ENCODE results near the gene GRM7. TPM values are rescaled to one million over a fixed set of nuclear protein-coding genes. Genes with fewer than 3 reads are reported as not detected.

GRM7 gene
- total and polyA plus RNA-seq, 9 of the 15 experiments (the other 6 are each of a cell fraction or from before 2014, with no cell fraction given): not detected

- TF ChIP-seq MXI1 (IDR thresholded peaks at IDR 0.05; ENCODE audit: low read depth, low read length) (no peak), ZKSCAN3 (CRISPR knock-in tag; IDR thresholded peaks at IDR 0.05) (no peak)
Observed at GRCh38 chr3:7637694-7638093, 776.8 kb downstream of the GRM7 start (continued).

GRCh38 chr3:7638103-7638502, 777.2 kb downstream of the GRM7 start:
- FAIRE-seq: no peak
- no peak for ATAC-seq

More at GRCh38 chr3:7638103-7638502, 777.2 kb downstream of the GRM7 start:
- H3K27me3 ChIP-seq (ENCODE audit: control insufficient read depth in 2 of 2, insufficient read depth in 2 of 2, low read length in 2 of 2): no peaks in the 10 kb centered on the region
- TF ChIP-seq POLR2B (IDR thresholded peaks at IDR 0.05; ENCODE audit: low read depth, partially characterized antibody) (no peak), PHF20 (IDR thresholded peaks at IDR 0.05; ENCODE audit: partially characterized antibody) (no peak), ZNF79 (CRISPR knock-in tag; IDR thresholded peaks at IDR 0.05; ENCODE audit: low read depth) (no peak), SMARCC2 (IDR thresholded peaks at IDR 0.05; ENCODE audit: low read depth) (no peak), GTF2A2 (tag; IDR thresholded peaks at IDR 0.05) (no peak), MITF (IDR thresholded peaks at IDR 0.05) (no peak), MCM3 (IDR thresholded peaks at IDR 0.05) (no peak)
- TF ChIP-seq, protein P1, sequence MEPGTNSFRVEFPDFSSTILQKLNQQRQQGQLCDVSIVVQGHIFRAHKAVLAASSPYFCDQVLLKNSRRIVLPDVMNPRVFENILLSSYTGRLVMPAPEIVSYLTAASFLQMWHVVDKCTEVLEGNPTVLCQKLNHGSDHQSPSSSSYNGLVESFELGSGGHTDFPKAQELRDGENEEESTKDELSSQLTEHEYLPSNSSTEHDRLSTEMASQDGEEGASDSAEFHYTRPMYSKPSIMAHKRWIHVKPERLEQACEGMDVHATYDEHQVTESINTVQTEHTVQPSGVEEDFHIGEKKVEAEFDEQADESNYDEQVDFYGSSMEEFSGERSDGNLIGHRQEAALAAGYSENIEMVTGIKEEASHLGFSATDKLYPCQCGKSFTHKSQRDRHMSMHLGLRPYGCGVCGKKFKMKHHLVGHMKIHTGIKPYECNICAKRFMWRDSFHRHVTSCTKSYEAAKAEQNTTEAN (CRISPR knock-in tag; IDR thresholded peaks at IDR 0.05): no peak
- TF ChIP-seq, protein P2, sequence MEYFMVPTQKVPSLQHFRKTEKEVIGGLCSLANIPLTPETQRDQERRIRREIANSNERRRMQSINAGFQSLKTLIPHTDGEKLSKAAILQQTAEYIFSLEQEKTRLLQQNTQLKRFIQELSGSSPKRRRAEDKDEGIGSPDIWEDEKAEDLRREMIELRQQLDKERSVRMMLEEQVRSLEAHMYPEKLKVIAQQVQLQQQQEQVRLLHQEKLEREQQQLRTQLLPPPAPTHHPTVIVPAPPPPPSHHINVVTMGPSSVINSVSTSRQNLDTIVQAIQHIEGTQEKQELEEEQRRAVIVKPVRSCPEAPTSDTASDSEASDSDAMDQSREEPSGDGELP (CRISPR knock-in tag; IDR thresholded peaks at IDR 0.05; ENCODE audit: borderline replicate concordance): no peak
- no peaks in the 10 kb centered on the region for H3K4me1 ChIP-seq (replicated peaks in 1 of 2; ENCODE audit: control insufficient read depth in 2 of 2, insufficient read depth in 2 of 2, low read length in 2 of 2)
- ChIA-PET POLR2A (no interaction called here), CTCF (ENCODE audit: low intra/inter-chr PET ratio) (no interaction called here)
- H2AFZ ChIP-seq (ENCODE audit: low read depth, low read length): no peak overlapping the region
- H3K9ac ChIP-seq (ENCODE audit: insufficient read depth in 1 of 2, low read depth in 2 of 2, low read length in 2 of 2): no peak overlapping the region
- H3K9me1 ChIP-seq (ENCODE audit: control insufficient read depth, insufficient read depth, low read length): no peaks in the 10 kb centered on the region
- in situ Hi-C loops (cut with MboI): no loop called here
- no peak overlapping the region for H3K27ac ChIP-seq (ENCODE audit: extremely low read depth, low read depth, low read length)
- no peaks in the 10 kb centered on the region; the same call in 1 of the 2 replicates for H3K9me3 ChIP-seq (replicated peaks; ENCODE audit: control insufficient read depth, insufficient read depth, low read depth, low read length)
- DNase-seq (ENCODE audit: extremely low read depth in 1 of 4, low spot score in 3 of 4): no peak
- H3K4me2 ChIP-seq (ENCODE audit: insufficient read depth, low read length): no peak overlapping the region
- intact Hi-C loops (cut with micrococcal nuclease): no loop called here
- H4K20me1 ChIP-seq (replicated peaks; ENCODE audit: control insufficient read depth, insufficient read depth, low read length): no peaks in the 10 kb centered on the region
- H3K36me3 ChIP-seq (ENCODE audit: control insufficient read depth, insufficient read depth, low read length): no peaks in the 10 kb centered on the region
- H3K4me3 ChIP-seq: no peak overlapping the region
- no peaks in the 10 kb centered on the region for H3K79me2 ChIP-seq (ENCODE audit: control insufficient read depth, insufficient read depth, low read length)
- BruUV-seq (replicated peaks): no TSS peak

Measured in K562 (cell line).